CD14-positive monocyte (primary cell): Measurements from ENCODE around the gene TCTN1. TPM values are rescaled to one million over a fixed set of nuclear protein-coding genes. Genes with fewer than 3 reads are reported as not detected.
"Not testable (repeated sequence)": the region's sequence is repeated elsewhere in the genome, so short reads cannot be mapped to it uniquely, and the experiment has no call there.

Experiments used
- DNase-seq, 3 donors: peaks; one replicate each; pipeline ENCODE4 v3.0.0-alpha.2; 2011 to 2022
- H2AFZ ChIP-seq: 2 replicates; pipeline ENCODE4 v1.6.0; 2012; ENCODE audit warnings: mild to moderate bottlenecking, low read depth, low read length, inconsistent platforms; ENCODE audit not compliant: insufficient read depth, poor library complexity, severe bottlenecking
- H3K27ac ChIP-seq, 2 donors: 1 replicate in 1 of 2; 2 replicates in 1 of 2; pipeline ENCODE4 v1.5.1; 2012 to 2013; ENCODE audit warnings: low read length in 2 of 2, control low read depth in 1 of 2, inconsistent platforms in 1 of 2, low read depth in 1 of 2, mild to moderate bottlenecking in 1 of 2
- H3K27me3 ChIP-seq, 2 donors: one replicate each; pipeline versions ENCODE4 v1.6.0 to v1.6.1; 2011 to 2013; ENCODE audit warnings: low read length in 2 of 2; ENCODE audit not compliant: control insufficient read depth in 2 of 2, insufficient read depth in 2 of 2
- H3K36me3 ChIP-seq, 2 donors: replicated peaks in 1 of 2; 1 replicate in 1 of 2; 2 replicates in 1 of 2; pipeline versions ENCODE4 v1.5.1 to v1.6.1; 2012 to 2013; ENCODE audit warnings: low read length in 2 of 2, control low read depth in 1 of 2, inconsistent platforms in 1 of 2, mild to moderate bottlenecking in 1 of 2; ENCODE audit not compliant: insufficient read depth in 2 of 2, control insufficient read depth in 1 of 2
- H3K4me1 ChIP-seq, 2 donors: 1 replicate in 1 of 2; 2 replicates in 1 of 2; pipeline versions ENCODE4 v1.5.1 to v1.6.1; 2012 to 2013; ENCODE audit warnings: low read length in 2 of 2, control low read depth in 1 of 2, inconsistent platforms in 1 of 2, mild to moderate bottlenecking in 1 of 2, moderate library complexity in 1 of 2; ENCODE audit not compliant: insufficient read depth in 2 of 2, control insufficient read depth in 1 of 2
- H3K4me2 ChIP-seq: replicated peaks from 2 replicates; pipeline ENCODE3; 2012; ENCODE audit warnings: low read length, moderate library complexity, mild to moderate bottlenecking; ENCODE audit not compliant: poor library complexity, severe bottlenecking; ENCODE audit errors: extremely low read depth
- H3K4me3 ChIP-seq, 3 experiments: fragments of 200-600 bp in 1 of 3; sonication (generic) in 1 of 3; replicated peaks in 1 of 3; 1 replicate in 2 of 3; 2 replicates in 1 of 3; pipeline ENCODE4 v1.5.1; 2011 to 2013; ENCODE audit warnings: low read length in 3 of 3, mild to moderate bottlenecking in 3 of 3, control low read depth in 2 of 3, low read depth in 2 of 3, inconsistent platforms in 1 of 3, moderate library complexity in 1 of 3
- H3K79me2 ChIP-seq: 2 replicates; pipeline ENCODE4 v1.6.0; 2012; ENCODE audit warnings: mild to moderate bottlenecking, control low read depth, inconsistent platforms, low read length, moderate library complexity; ENCODE audit not compliant: insufficient read depth
- H3K9ac ChIP-seq: 2 replicates; pipeline ENCODE4 v1.6.0; 2017; ENCODE audit warnings: low read length, mild to moderate bottlenecking; ENCODE audit not compliant: insufficient read depth, poor library complexity, severe bottlenecking
- H3K9me3 ChIP-seq, 2 donors: replicated peaks in 1 of 2; 1 replicate in 1 of 2; 2 replicates in 1 of 2; pipeline versions ENCODE4 v1.5.1 to v1.6.1; 2012 to 2013; ENCODE audit warnings: low read length in 2 of 2, control low read depth in 1 of 2; ENCODE audit not compliant: control insufficient read depth in 1 of 2, insufficient read depth in 1 of 2
- H4K20me1 ChIP-seq: 2 replicates; pipeline ENCODE4 v1.6.0; 2012; ENCODE audit warnings: mild to moderate bottlenecking, low read length, control low read depth, moderate library complexity; ENCODE audit not compliant: insufficient read depth
- H3K27ac Mint-ChIP-seq, 7 donors: one replicate each; pipeline ENCODE4 v1.8.0; 2020; ENCODE audit warnings: mild to moderate bottlenecking in 7 of 7, mixed read lengths in 7 of 7, moderate library complexity in 6 of 7, inconsistent platforms in 2 of 7
- H3K27me3 Mint-ChIP-seq, 3 donors: one replicate each; pipeline ENCODE4 v1.8.0; 2021 to 2022; ENCODE audit warnings: low read depth in 3 of 3, mild to moderate bottlenecking in 3 of 3, mixed read lengths in 3 of 3, moderate library complexity in 3 of 3, inconsistent platforms in 1 of 3
- H3K36me3 Mint-ChIP-seq, 2 donors: one replicate each; pipeline ENCODE4 v1.8.0; 2020; ENCODE audit warnings: mixed read lengths in 2 of 2, inconsistent platforms in 1 of 2, mild to moderate bottlenecking in 1 of 2
- H3K4me1 Mint-ChIP-seq: one replicate; pipeline ENCODE4 v1.8.0; 2020; ENCODE audit warnings: mild to moderate bottlenecking, mixed read lengths
- H3K4me3 Mint-ChIP-seq, 2 donors: one replicate each; pipeline ENCODE4 v1.8.0; 2020; ENCODE audit warnings: mild to moderate bottlenecking in 2 of 2, mixed read lengths in 2 of 2, moderate library complexity in 1 of 2
- H3K9me3 Mint-ChIP-seq, 7 donors: one replicate each; pipeline ENCODE4 v1.8.0; 2020 to 2022; ENCODE audit warnings: mixed read lengths in 7 of 7, mild to moderate bottlenecking in 6 of 7, moderate library complexity in 6 of 7, inconsistent platforms in 2 of 7
- WGBS: methylation state at CpG from one replicate; pipeline ENCODE4 v1.1.5; 2013; ENCODE audit warnings: missing lambda C conversion rate; ENCODE audit not compliant: insufficient coverage; 5-methylcytosine and 5-hydroxymethylcytosine counted together
- intact Hi-C, 2 donors: fragments of 100-400 bp; cut with micrococcal nuclease; formaldehyde crosslinking; loops; one replicate each; pipeline versions ENCODE4 v1.15.0 to v1.15.1; 2023
- polyA plus RNA-seq, 3 donors: library from polyadenylated mRNA; depleted of rRNA in 1 of 3; unstranded in 2 of 3; stranded (reverse) in 1 of 3; fragments of 300-500 nt in 2 of 3; fragments of >200 nt in 1 of 3; fragmentation: Illumina TruSeq in 2 of 3; gene quantifications; 1 replicate in 2 of 3; 2 replicates in 1 of 3; pipeline ENCODE4 v1.2.3, GENCODE V29; 2012 to 2021
- TF ChIP-seq, protein P1 (sequence below): fragments of 200-600 bp; IDR thresholded peaks from one replicate; pipeline ENCODE4 v1.8.0; 2022; ENCODE audit warnings: antibody characterized with exemption, mild to moderate bottlenecking

Gene TCTN1
- polyA plus RNA-seq, 3 donors, result 4.0 to 6.1 (median 4.5) TPM

DNA sequence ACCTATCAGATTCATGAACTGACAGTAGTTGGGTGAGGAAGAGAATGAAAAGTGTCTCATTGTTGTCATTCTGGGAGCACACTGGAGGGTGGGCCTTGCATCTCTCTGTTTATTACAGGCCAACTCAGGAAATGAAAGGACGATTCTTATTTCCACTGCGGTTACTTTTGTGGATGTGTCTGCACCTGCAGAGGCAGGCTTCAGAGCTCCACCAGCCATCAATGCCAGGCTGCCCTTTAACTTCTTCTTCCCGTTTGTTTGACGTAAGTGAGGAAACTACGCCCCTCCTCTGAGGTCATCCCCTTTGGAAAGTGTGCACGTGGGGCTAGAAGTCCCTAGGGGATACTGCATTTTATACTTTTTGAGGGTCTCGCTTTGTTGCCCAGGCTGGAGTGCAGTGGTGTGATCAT is 33.7 kb downstream of the TCTN1 start:
- Histone ChIP-seq H2AFZ (no peak overlapping the region), H3K4me1 (peaks cover 4 to 15% of the 10 kb centered on the region in 2 donors), H3K36me3 (peaks cover 67 to 77% of the 10 kb centered on the region in 2 donors), H3K79me2 (no peaks in the 10 kb centered on the region), H3K9me3 (no peaks in the 10 kb centered on the region), H3K4me3 (no peak overlapping the region), H3K4me2 (no peak overlapping the region), H3K9ac (no peak overlapping the region), H3K27me3 (no peaks in the 10 kb centered on the region), H4K20me1 (peaks cover 30% of the 10 kb centered on the region), H3K27ac (peak overlapping the region in 1 of 2 donors; percentile 17)
- intact Hi-C loops, result loop anchor here in 1 of 2 donors (5.0 kb wide), 2 partner anchors 40 kb away; partner anchors contain the start of gene HVCN1
- H3K4me1 Mint-ChIP-seq, result peaks cover 33% of the 10 kb centered on the region
- peak in 1 of 3 donors; percentile 32 for DNase-seq
- peaks cover 73 to 81% of the 10 kb centered on the region in 2 donors for H3K36me3 Mint-ChIP-seq
- peak overlapping the region in 5 of 7 donors; percentile 8 to 75 (median 45) for H3K27ac Mint-ChIP-seq
- peaks cover 0 to 1% (median 0%) of the 10 kb centered on the region in 3 donors for H3K27me3 Mint-ChIP-seq
- TF ChIP-seq, protein P1, sequence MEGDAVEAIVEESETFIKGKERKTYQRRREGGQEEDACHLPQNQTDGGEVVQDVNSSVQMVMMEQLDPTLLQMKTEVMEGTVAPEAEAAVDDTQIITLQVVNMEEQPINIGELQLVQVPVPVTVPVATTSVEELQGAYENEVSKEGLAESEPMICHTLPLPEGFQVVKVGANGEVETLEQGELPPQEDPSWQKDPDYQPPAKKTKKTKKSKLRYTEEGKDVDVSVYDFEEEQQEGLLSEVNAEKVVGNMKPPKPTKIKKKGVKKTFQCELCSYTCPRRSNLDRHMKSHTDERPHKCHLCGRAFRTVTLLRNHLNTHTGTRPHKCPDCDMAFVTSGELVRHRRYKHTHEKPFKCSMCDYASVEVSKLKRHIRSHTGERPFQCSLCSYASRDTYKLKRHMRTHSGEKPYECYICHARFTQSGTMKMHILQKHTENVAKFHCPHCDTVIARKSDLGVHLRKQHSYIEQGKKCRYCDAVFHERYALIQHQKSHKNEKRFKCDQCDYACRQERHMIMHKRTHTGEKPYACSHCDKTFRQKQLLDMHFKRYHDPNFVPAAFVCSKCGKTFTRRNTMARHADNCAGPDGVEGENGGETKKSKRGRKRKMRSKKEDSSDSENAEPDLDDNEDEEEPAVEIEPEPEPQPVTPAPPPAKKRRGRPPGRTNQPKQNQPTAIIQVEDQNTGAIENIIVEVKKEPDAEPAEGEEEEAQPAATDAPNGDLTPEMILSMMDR, result no peak
- 0% methylated on average over 1 of the region's 7 CpGs for WGBS
- H3K4me3 Mint-ChIP-seq, result no peak overlapping the region
- no peaks in the 10 kb centered on the region for H3K9me3 Mint-ChIP-seq

DNA sequence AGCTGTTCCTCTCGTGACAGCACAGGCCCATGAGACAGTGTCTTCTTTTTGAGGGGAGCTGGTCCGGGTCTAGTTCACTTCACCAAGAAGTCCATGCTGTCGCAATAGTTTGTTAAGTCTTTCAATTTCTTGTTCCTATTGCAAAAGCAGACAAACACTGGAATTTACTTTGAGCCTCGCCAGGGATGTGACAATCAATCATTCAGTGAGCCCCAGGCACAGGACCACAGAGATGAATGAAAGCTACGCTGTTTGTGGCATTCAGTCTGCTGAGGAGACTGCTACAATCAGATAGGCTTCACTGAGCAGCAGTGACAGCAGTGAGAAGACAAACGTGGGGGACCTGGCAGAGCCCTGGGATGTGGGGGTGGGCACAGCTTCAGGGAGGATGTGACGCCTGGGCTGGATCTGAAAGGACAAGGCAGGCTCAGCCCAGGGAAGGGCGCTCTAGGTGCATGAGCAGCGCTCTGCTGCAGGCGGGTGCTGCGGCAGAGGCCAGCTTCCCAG is 35.5 kb downstream of the TCTN1 start:
- H3K4me1 ChIP-seq, result peaks cover 4 to 9% of the 10 kb centered on the region in 2 donors
- intact Hi-C loops, result loop anchor here in 1 of 2 donors (5.0 kb wide), 2 partner anchors 38 to 42 kb away; partner anchors contain the start of gene HVCN1
- no peak overlapping the region for H3K4me3 ChIP-seq

DNA sequence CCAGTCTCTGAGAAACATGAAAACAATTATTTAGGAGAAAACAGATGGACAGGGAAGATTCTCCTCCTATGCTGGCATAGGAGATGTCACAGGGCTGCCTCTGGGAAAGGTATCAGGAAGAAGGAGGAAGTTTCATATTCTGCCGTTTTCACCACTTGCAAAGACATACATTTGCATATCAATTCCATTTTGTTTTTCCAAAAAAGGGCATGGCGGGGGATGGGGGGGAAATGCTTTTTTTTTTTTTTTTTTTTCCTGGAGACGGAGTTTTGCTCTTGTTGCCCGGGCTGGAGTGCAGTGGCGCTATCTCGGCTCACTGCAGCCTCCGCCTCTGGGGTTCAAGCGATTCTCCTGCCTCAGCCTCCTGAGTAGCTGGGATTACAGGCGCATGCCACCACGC is 40.3 kb downstream of the TCTN1 start:
- H3K9ac ChIP-seq, intact Hi-C loops: not testable (repeated sequence)
- H3K36me3 Mint-ChIP-seq, result peaks cover 90 to 100% of the 10 kb centered on the region in 2 donors

More for the DNA sequence above, 35.5 kb downstream of the TCTN1 start:
- Histone ChIP-seq H3K9me3 (no peaks in the 10 kb centered on the region), H3K79me2 (no peaks in the 10 kb centered on the region), H3K4me2 (no peak overlapping the region), H3K27ac (peak overlapping the region in 1 of 2 donors; percentile 49), H2AFZ (no peak overlapping the region), H3K27me3 (no peaks in the 10 kb centered on the region), H3K9ac (no peak overlapping the region), H4K20me1 (peaks cover 34% of the 10 kb centered on the region), H3K36me3 (peaks cover 82 to 94% of the 10 kb centered on the region in 2 donors)
- DNase-seq, result peak in 1 of 3 donors; percentile 18
- peaks cover 87 to 98% of the 10 kb centered on the region in 2 donors for H3K36me3 Mint-ChIP-seq
- H3K4me3 Mint-ChIP-seq, result no peak overlapping the region
- TF ChIP-seq, protein P1, result no peak
- no peaks in the 10 kb centered on the region for H3K9me3 Mint-ChIP-seq
- H3K4me1 Mint-ChIP-seq, result peaks cover 23% of the 10 kb centered on the region
- WGBS, result 64% methylated on average over 10 of the region's 11 CpGs
- H3K27ac Mint-ChIP-seq, result peak overlapping the region in 4 of 7 donors; percentile 1 to 67 (median 41)
- H3K27me3 Mint-ChIP-seq, result no peaks in the 10 kb centered on the region

More for the DNA sequence above, 40.3 kb downstream of the TCTN1 start:
- H3K4me3 Mint-ChIP-seq, H3K4me1 ChIP-seq, H3K27ac ChIP-seq, H3K4me2 ChIP-seq, H3K9me3 Mint-ChIP-seq, H3K27me3 Mint-ChIP-seq, H3K9me3 ChIP-seq, DNase-seq, H2AFZ ChIP-seq, H3K79me2 ChIP-seq, H3K27me3 ChIP-seq, H3K4me3 ChIP-seq: not testable (repeated sequence)
- 98% methylated on average over 7 of the region's 10 CpGs for WGBS
- Histone ChIP-seq H3K36me3 (peaks cover 85 to 100% of the 10 kb centered on the region in 2 donors), H4K20me1 (peaks cover 75% of the 10 kb centered on the region)
- peaks cover 11% of the 10 kb centered on the region for H3K4me1 Mint-ChIP-seq
- peak overlapping the region in 2 of 7 donors; percentile 48 to 69 for H3K27ac Mint-ChIP-seq
